CD4-positive, alpha-beta T cell treated with Interferon alpha-2 for 1 hour (primary cell): Measurements from ENCODE around the gene SPINK8.

Experiments used
- DNase-seq, 2 donors: peaks; one replicate each; pipeline ENCODE4 v3.0.0-alpha.2; 2020 to 2022

SPINK8 gene

DNA sequence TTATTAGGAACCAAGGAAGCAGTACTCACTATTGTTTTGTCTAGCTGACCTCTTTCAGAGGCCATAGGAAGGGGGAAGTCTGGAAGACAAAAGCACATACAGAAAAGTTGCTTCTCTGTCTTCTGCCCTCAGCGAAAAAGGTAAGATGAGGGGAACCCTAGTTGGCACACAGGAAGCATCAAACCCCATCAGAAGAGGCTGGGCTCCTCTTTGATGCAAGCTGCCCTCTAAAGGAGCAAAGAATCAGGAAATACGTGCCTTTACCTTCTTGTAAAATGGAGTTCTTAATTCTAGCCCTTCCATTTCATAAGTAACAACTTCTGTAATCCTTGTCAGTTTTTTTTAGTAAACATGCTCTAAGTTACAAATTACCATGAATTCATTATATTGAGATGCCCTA lies 12.5 kb downstream of the SPINK8 start:
- DNase-seq = no peak

GRCh38 chr3:48318713-48319468 lies 14.6 kb downstream of the SPINK8 start:
- no peak for DNase-seq

DNA sequence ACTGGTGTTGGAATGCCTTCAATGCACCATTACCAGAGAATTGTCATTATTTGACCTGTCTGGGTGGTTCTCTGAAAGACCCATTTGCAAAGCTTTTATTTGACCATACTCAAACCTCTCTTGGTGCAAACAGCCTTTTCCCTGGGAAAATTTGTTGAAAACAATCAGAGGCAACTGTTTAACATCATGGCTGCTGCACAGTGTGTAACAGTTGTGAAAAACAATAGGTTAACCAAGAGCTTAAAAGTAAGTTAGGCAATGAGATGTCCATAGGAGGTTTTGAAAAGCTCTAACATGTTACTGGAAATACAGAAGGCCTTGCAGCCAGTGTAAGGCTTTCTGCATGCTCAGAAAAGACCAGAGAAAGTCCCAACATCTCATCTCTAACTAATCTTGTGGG lies 18.9 kb downstream of the SPINK8 start:
- DNase-seq = no peak

GRCh38 chr3:48306860-48307530 lies 26.5 kb downstream of the SPINK8 start:
- no peak for DNase-seq

DNA sequence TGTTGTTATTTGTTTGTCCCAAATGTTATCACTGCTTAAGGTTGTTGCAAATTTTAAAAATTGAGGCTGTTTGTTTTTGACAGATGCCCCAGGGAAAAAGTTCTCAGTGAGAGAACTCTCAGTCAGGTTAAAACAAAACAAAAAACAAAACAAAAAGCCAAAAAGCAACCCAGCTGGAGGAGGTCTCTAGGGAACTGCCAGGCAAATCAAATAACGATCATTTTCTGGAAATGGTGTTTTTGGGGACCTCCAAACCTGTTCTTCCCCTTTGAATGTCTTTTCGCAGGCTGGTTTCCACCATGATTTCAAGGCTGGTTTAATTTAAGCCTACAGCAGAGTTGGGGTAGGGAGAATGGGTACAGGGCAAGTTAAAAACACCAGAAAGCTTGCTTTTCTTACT lies 27.2 kb downstream of the SPINK8 start:
- DNase-seq = no peak

- no peak for DNase-seq
Observed at GRCh38 chr3:48305396-48305795, 28.1 kb downstream of the SPINK8 start.

DNA sequence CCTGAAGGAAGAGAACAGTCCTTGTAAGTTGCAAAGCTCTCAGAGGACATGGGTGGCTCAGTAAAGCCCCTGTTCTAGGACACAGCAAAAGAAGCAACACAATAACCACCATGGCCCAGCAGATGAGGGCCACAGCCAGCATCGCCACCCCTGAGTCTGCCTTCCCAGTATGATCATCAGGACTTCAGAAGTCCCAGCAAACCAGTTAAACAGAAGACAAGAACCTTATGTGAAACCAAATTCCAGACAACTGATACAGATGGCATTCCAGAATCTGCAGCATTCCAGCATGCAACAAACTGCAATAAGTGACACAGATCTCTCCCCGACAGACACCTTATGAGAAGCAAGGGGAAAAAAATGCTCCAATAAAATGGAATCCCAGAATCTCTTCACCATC lies 30.4 kb downstream of the SPINK8 start:
- DNase-seq = no peak

DNA sequence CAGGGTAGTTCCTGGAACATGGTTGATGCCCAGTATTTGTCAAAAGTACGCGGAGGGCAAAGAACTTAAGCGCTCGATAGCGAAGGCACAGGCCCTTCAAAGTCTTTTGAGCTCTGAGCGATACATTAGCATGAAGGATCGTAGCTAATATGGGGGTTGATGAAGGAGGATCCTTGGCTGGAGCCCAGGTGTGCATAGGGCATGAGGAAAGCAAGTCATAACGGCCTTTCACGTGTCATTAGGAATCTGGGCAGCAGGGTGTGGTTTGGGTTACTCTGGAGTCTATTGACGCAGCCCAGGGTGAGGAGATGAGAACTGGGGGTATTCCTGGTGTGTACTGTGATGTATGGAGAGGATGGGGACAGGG lies 31.7 kb downstream of the SPINK8 start:
- DNase-seq = no peak

DNA sequence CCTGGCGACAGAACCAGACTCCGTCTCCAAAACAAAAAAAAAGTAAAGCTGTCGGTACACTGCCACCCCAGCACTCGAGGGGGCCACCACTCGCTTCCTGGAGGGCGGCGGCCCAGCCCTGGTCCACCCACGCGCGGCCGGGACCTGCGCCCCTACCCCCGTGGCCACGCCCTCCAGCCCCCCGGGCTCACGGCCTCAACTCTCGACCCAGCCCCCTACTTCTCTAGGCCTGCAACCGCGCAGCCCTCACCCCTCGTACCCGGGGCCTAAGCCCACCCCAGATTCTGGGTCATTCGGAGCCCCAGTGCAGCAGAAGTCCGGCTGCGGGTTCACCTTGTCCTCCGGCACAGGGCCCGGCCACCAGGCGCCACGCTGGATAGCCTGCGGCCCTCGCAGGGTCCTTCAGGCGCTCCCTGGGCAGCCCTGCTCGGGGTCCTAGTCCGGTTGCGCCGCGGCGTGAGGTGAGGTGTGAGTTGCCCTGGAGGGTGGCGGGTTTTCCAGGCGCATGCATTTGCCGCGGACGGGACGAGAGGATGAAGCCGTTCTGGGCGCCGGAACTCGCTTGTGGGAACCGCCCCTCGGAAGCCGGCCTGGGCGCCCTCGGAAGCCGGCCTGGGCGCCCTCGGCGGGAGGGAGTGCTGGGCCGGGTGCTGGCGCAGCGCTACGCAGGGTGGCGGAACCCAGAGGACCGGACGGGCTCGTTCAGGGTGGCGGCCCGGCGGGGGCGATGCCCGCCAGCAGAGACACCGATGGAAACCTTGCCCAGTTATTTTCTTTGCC lies 32.3 kb downstream of the SPINK8 start, which contains the start of gene NME6:
TSS of gene NME6 (minus strand) at position 348 of the 780 bp plus-strand sequence.
- DNase-seq = peak; percentile 86 to 92

DNA sequence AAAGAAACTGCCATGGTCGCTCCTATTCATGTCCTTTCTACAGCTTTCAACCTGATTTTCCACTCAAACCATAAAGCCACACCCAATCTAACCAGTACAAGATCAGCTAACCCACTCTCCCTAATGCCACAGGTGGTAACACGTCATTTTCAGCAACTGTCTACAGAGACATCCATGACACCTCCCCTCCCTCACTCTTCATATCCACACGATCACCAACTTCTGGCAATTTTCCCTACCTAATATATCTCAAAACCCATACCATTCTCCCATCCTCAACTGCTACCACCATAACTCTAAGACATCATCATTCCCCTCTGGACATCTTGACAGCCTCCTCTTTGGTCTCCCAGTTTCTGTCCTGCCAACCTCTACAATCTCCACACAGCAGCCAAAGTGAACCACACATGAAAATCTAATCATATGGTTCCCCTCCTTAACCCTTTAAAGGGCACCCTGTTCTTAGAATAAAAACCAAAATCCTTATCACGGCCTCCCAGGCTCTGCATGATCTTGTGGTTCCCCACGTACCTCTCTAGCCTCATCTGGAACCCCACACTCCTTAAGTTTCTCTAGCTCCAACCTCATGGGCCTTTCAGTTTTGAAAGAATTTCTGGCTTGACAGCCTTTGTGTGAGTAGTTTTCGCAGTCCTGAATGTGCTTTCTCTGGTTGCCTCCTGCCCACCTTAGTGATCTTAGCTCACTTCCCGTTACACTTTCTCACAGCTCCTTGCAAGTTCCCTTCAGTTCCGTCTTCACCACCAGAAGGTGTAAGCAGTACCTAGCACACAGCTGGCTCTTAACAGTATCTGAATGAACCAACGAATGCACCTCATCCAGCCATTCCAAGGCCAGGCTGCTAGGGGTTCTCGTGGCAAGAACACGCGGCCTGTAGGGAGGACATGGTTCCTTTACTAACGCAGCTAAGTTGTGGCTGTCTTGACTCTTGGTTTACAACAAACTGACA lies 33.4 kb downstream of the SPINK8 start:
- DNase-seq = peak; percentile 36 to 47

DNA sequence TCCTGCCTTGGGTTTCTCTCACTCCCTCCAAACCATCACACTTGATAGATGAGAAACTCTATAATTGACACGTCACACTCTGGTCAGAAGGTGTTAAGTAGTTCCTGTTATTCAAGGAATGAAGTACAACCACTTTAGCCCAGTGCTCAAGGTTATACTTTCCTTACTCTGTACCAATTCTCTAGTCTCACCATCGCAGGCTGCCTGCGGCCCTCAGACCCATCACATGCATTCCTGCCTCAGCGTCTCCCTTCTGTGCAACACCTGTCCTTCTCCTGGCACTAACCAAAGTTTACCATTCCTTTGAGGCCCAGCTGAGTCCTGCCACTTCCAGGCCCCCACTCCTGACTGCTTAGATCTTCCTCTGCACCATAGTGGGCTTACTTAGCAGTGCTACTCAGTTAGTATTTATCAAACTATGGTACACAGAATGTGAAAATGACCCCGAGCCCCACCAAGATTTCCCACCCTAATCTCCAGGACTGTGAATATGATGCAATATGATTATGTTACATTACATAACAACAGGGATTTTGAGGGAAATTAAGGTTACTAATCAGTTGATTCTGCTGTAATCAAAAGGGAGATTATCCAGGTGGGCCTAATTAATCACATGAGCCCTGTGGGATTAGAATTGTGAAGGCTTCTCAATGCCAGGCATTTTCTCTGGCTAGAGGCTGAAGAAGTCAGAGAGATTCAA lies 36.2 kb downstream of the SPINK8 start:
- no peak for DNase-seq

- no peak for DNase-seq
Observed at GRCh38 chr3:48296699-48297098, 36.8 kb downstream of the SPINK8 start.

- DNase-seq = no peak
Observed at GRCh38 chr3:48294611-48295263, 38.7 kb downstream of the SPINK8 start.

DNA sequence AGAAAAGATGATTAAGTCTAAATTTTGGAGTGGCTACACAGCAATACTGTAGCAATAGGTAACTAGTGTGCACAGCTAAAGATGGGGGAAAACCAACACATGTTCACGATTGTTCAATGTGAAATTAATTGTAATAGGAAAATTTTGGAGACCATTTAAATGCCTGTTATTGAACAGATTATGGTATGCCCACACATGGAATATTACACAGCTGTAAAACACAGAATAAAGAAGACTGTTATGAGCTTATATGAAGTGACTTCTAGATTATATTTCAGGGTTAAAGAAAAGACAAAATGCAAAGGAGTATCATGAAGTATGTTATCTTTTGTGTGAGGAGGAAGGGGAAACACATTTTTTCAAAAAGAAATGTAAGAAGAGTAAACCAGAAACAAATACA lies 43.8 kb downstream of the SPINK8 start:
- DNase-seq = no peak

DNA sequence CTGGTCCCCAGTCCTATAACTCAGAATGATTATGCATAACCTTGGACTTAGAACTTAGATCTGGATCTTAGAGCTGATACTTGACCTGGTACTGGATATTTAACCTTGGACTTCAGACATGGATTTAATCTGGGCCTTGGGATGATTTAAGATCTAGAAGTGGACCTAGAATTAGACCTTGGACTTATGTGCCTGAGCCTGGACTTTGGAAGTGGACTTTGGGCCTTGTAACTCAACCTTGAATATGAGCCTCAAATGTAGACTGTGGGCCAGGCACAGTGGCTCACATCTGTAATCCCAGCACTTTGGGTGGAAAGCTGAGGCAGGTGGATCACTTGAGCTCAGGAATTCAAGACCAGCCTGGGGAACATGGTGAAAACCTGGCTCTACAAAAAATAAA lies 46.4 kb downstream of the SPINK8 start:
- DNase-seq = no peak

- DNase-seq = no peak
Observed at GRCh38 chr3:48286308-48286707, 47.2 kb downstream of the SPINK8 start.

DNA sequence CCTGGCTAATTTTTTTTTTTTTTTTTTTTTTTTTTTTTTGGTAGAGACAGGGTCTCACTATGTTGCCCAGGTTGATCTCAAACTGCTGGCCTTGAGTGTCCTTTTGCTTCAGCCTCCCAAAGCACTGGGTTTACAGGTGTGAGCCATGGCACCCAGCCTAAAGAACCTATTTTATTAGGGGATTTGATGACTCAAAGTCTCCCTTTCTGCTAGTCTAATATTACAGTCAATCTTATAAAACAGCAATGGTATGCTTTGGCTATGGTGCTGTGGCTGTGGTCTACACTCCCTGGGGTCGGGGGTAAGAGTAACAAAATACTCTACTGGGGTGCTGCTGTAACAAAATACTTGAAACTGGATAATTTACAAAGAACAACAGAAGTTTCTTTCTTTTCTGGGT lies 47.8 kb downstream of the SPINK8 start:
- no peak for DNase-seq

- no peak for DNase-seq
Observed at GRCh38 chr3:48285132-48285531, 48.3 kb downstream of the SPINK8 start.

DNA sequence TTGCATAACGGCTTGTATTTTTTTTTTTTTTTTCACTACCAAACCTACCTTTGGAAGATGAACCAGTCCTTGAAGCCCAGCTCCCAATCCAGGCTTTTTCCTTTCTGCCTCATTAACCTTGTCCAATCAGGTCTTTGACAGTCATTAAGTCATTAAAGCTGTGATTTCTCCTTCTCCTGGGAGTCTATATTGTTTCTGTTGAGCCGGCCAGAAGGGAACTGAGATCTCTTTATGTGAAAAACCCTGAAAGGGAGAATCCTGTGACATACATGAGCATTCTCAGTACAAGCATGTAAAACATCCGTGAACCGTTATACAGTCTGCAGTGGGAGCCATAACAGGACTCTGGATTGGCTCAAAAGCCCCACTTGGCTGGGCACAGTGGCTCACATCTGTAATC lies 52.6 kb downstream of the SPINK8 start:
- DNase-seq = no peak

DNA sequence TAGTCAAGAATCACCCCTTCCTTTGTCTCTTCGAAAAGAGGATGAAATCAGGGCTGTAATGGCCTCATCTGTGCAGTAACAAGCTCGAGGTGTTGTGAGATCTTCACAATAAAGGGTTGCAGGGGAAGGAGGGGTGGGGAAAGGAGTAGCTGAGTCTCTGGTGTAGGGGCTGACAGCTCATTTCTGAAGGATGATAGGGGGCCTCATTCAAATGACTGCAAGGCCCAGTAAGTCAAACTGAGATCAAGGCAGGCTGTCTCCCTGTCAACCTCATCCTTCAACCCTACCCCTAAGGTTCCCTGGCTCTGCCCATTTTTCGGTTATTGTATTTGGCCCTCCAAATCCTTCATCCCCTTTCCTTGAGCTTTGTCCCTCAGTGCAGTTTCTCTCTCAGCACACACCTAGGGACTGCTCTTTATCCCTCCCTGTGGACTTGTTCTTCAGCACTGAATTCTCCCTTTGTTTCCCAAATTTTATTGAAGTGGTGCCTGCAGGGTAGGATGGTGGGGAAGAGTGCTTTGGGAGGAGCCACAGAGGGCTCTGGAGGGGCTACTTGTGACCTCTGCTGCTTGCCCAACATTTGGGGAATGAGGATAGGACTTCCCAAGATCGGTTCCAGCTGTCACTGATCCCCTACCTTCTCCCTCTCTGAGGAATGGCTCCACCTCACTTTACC lies 54.4 kb downstream of the SPINK8 start:
- no peak for DNase-seq
